CD4-positive, alpha-beta T cell treated with Interleukin-12 subunit alpha and Interleukin-12 subunit beta, for 1 hour (primary cell): ENCODE results near the gene FXYD7.
"Not testable (repeated sequence)": the region's sequence is repeated elsewhere in the genome, so short reads cannot be mapped to it uniquely, and the experiment has no call there.

ENCODE experiments used
- DNase-seq: peaks from one replicate; pipeline ENCODE4 v3.0.0-alpha.2; 2020

Gene FXYD7, protein sequence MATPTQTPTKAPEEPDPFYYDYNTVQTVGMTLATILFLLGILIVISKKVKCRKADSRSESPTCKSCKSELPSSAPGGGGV

GRCh38 chr19:35143231-35143715, at the start of gene FXYD7:
Gene FXYD7 (plus strand): TSS chr19:35143255. CDS start chr19:35143334, 79 bp downstream.
- DNase-seq, result peak; percentile 17

- DNase-seq, result no peak
Observed at GRCh38 chr19:35093430-35093829, 49.6 kb upstream of the FXYD7 start.

GRCh38 chr19:35093941-35094647, 49.0 kb upstream of the FXYD7 start:
- no peak for DNase-seq

GRCh38 chr19:35094656-35095055, 48.4 kb upstream of the FXYD7 start:
- DNase-seq, result no peak

DNA sequence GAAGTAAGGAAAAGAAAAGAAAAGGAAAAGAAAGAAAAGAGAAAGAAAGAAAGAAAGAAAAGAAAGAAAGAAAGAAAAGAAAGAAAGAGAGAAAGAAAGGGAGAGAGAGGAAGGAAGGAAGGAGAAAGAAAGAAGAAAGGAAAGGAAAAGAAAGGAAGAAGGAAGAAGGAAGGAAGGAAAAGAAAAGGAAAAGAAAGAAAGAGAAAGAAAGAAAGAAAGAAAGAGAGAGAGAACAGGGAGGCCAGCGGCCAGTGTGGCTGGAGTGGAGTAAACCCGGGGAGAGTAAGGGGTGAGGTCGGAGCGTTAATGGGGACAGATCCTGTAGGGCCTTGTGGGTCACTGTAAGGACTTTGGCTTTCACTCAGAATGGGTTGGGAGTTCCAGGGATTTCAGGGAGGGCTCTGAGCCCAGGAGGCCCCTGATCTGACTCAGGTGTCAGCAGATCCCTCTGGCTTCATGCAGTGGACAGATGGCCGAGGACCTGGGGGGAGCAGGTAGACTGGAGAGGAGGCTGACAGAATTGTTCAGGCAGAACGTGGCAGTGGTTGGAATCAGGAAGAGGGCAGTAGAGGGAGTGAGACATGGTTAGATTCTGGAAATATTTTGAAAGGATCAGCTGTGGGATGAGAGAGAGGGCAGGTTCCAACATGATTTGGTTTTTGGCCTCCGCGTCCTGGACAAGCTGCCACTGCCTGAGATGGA, 47.2 kb upstream of the FXYD7 start:
- DNase-seq, result no peak

- DNase-seq, result no peak
Observed at GRCh38 chr19:35098413-35099049, 44.5 kb upstream of the FXYD7 start.

DNA sequence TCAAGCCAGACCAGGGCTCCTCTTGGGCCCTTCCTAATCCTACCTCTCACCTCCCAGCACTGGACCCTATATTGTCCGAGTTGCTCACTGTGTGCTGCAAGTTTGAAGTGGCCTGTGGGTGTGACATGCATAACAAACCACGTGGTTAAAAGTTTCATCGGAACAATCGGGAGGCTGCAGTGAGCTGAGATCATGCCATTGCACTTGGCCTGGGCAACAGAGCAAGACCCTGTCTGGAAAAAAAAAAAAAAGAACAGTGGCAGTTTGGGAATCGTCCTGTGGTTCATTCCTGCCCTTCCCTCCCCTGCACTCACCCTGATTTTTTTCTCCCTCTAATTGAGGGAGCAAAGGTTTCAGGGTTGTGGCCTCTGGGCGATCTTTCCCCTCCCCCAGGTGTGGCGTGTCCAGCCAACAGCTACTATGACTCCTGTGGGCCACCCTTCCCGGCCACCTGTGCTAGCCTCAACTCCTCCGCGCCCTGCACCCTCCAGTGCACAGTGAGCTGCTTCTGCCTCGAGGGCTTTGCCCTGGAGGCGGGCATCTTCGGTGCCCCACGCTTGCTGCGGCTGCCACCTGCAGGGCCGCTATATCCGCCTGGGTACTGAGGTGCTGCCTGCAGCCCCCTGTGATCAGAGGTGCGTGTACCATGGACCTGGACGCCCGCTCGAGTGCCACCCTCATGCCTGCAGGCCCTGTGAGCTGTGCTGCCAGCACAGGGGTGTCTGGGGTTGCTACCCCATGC, 43.7 kb upstream of the FXYD7 start:
- no peak for DNase-seq

DNA sequence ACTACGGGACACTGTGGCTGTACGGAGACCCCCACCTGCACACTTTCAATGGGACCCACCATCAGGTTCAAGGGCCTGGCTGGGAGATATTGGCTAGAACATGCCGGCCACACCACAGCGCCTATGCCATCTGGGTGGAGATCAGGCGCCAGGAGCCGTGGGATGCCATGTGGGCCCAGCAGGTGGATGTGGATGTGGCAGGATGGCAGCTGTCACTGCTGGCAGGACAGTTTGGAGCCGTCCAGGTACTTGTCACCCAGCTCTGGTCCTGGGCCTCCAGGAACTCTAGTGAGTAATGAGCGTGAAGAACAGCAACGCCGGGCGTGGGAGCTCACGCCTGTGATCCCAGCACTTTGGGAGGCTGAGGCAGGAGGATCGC, 43.2 kb upstream of the FXYD7 start:
- no peak for DNase-seq

- DNase-seq, result no peak
Observed at GRCh38 chr19:35100588-35101533, 42.2 kb upstream of the FXYD7 start.

DNA sequence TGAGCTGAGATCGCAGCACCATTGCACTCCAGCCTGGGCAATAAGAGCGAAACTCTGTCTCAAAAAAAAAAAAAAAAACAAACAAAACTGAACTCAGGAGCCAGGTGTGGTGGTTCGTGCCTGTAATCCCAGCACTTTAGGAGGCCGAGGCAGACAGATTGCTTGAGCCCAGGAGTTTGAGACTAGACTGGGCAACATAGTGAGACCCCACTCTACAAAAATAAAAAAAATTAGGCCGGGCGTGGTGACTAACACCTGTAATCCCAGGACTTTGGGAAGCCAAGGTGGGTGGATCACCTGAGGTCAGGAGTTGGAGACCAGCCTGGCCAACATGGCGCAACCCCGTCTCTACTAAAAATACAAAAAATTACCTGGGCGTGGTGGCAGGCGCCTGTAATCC, 41.1 kb upstream of the FXYD7 start:
- not testable (repeated sequence) for DNase-seq

DNA sequence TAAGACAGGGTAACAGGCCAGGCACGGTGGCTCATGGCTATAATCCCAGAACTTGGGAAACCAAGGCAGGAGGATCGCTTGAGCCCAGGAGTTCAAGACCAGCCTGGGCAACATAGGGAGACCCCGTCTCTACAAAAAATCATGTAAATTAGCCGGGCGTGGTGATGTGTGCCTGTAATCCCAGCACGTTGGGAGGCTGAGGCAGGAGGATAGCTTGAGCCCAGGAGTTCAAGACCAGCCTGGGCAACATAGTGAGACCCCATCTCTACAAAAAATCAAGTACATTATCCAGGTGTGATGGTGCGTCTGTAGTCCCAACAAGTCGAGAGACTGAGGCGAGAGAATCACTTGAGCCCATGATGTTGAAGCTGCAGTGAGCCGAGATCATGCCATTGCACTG, 39.4 kb upstream of the FXYD7 start:
- not testable (repeated sequence) for DNase-seq

DNA sequence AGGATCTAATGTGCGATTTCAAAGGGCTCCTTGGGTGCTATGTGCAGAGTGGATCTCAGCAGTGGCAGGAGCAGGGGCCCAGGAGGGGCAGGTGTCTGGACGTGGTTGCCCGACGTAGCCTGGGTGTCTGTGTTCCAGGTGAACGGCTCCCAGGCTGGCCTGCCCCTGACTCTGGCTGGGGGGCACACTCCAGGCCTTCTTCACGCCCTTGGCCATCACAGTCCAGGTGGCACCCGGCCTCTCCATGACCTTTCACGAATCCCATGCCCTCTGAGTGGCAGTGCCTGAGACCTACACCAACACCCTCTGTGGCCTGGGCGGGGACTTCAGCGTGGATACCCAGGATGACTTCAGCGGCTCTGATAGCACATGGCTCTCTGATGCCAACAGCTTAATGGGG, 38.7 kb upstream of the FXYD7 start:
- no peak for DNase-seq

DNA sequence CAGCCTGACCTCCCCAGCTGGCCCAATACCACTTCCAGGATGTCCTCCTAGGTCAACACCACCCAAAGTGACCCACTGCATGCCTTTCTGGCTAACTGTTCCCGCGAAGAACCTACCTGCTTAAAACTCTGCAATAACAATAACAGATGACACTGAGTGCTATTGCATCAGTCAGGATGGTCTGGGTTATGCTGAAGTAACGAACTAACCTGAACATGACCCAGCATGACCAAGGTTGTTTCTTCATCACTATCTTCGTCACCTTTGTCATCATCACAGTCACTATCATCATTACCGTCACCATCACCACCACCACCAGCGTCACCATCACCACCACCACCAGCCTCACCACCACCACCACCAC, 38.0 kb upstream of the FXYD7 start:
- no peak for DNase-seq

DNA sequence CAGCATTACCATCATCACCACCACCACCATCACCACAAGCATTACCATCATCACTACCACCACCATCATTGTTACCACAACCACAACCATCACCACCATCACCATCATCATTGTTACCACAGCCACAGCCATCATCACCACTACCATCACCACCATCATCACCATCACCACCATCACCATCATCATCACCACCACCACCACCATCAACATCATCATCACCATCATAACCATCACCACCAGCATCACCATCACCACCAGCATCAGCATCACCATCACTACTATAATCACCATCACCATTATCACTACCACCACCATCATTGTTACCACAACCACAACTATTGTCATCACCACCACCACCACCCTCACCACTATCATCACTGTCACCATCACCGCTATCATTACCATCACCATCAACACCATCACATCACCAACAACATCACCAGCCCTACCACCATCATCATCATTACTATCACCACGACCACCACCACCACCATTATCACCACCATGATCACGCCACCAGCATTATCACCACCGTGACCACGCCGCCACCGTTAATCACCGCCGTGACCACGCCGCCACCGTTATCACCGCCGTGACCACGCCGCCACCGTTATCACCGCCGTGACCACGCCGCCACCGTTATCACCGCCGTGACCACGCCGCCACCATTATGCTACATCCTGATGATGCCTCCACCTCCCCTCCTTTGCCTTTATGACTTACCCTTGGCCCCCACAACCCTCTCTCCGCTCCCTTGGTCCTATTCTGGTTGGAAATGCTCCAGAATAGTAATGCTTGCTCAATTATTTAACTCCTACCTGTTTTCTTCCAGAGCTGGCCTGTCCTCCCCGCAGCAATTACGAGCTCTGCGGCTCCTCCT, 37.4 kb upstream of the FXYD7 start:
- DNase-seq, result no peak

- DNase-seq, result no peak
Observed at GRCh38 chr19:35106291-35106583, 36.8 kb upstream of the FXYD7 start.

GRCh38 chr19:35106898-35107541, 36.0 kb upstream of the FXYD7 start:
- DNase-seq, result no peak

DNA sequence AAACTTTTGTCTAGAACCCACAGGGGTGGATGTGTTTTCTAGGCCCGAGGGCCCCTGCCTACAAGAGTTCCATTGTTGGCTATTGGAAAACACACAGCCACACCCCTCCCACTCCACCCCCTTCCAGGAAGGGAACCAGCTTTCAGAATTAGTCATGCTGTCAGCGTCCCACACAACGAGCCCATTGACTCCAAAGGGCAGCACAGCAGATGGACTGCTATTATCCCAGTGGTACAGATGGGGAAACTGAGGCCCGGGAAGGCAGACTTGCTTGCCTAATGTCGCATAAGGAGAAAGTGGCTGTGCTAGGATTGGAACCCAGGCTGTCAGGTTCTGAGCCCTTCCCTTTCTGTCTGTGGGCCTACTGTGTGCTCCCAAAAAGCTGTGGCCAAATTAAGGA, 35.5 kb upstream of the FXYD7 start:
- DNase-seq, result no peak

- no peak for DNase-seq
Observed at GRCh38 chr19:35108730-35109129, 34.3 kb upstream of the FXYD7 start.

DNA sequence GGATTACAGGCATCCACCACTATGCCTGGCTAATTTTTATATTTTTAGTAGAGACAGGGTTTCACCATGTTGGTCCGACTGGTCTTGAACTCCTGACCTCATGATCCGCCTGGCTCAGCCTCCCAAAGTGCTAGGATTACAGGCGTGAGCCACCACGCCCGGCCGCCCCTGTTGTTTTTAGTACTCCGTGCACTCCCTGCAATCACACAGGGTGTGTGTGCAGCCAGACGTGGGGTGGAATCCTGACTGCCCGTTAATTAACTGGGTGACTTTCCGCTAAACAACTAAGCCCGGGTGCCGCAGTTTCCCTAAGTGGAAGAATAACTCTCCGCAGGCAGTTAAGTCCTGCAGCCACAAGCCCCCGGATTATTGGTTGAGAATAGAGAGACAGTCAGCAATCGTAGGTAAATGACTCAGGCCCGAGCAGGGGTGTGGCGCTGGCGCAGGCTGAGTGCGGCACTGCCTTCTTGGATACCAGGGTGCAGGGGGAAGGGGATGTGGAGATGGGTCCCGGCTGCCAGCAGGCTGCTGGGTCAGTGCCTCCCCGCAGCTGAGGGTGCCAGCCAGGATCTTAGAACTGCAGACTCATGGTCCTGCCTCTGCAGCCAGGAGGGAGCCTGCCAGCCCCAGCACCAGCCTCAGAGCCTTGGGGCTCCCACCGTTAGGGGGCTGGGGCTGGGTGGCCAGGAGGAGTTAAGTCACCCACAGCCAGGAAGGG, 33.5 kb upstream of the FXYD7 start:
- no peak for DNase-seq

DNA sequence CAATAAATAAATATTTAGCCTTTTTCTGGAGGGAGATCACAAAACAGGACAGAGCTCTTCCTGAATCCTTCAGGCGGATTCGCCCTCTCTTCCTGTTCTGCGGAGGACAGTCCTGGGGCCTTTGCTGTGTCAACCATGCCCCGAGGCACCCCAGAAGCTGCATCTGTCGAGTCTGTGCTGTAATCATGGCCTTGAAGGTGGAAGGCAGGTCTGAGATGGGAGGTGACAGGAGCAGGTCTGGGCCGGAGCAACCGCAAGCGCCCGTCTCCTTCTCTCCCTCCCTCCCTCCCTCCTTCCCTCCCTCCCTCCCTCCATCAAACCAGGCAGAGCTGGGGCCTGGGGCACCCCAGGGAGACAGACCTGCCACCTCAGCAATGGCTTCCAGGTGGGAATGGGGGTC, 32.1 kb upstream of the FXYD7 start:
- DNase-seq, result no peak
